ENCODE measurements around the gene WDR82.
A peak's percentile ranks its signal among the peaks of the same experiment; 100 is the strongest.

Gene WDR82, protein sequence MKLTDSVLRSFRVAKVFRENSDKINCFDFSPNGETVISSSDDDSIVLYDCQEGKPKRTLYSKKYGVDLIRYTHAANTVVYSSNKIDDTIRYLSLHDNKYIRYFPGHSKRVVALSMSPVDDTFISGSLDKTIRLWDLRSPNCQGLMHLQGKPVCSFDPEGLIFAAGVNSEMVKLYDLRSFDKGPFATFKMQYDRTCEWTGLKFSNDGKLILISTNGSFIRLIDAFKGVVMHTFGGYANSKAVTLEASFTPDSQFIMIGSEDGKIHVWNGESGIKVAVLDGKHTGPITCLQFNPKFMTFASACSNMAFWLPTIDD

DNA sequence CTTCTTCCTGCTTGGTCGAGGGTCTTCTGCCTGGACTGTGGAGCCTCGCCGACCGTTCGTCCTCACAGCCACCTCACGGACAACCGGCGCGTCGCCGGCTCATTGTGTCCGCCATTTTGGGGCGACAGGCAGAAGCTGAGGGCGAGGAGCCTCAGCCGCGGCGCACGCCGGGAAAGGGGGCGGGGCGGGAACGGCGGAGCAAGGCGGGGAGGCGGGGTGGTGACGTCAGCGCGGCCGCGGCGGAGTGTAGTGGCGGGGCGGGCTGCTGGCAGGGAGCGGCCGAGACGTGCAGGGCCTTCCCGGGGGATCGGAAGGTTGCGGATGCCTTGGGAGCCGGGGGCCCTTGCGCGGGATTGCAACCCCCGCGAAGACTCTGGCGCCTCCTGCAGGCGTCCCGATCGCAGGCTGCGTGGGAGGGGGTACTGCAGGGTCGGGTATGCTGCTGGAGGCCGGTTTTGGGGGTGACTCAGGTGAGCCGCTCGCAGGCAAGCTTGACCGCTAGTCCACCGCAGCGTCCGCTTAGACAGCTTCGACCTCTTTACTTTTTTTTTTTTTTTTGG lies at the start of gene WDR82:
Gene WDR82, minus strand, starts transcription at position 140 of the 560 bp plus-strand sequence. CDS start 288 bp downstream, outside the sequence.
- peak; percentile 98 for DNase-seq

DNA sequence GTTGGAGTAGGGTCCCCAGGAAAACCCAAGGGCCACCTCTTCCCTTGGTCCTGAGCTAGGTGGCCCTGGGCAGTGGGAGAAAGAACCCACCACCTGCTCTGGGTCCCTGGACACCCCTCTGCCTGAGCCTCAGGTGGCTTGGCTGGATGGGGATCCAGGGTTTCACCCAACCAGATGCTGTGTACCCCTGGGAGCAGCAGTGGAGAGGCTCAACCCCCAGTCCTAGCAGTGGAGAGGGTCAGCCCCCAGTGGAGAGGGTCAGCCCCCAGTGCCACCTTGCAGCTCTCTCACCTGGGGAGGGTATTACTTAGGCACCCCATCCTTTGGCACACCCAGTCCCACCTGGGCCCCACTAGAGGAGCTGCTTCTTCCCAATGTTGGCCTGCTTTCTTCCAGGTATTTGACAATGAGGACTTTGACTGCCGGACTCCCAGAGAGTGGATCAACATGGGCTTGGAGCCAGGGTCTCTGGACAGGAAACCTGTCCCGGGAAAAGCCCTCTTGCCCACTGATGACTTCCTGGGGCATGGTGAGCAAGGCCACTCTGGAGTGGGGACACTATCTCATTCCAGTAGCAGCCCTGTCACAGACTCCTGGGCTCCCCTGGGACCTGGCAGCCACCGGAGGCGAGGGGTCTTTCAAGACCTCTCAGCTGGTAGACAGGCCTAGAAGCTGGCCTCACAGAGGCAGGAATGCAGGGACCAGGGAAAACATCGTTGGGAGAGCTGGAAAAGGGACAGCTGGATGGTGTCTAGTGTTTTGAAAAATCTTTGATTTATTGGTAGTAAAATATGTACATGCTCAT lies 49.2 kb upstream of the WDR82 start:
- DNase-seq = no peak

DNA sequence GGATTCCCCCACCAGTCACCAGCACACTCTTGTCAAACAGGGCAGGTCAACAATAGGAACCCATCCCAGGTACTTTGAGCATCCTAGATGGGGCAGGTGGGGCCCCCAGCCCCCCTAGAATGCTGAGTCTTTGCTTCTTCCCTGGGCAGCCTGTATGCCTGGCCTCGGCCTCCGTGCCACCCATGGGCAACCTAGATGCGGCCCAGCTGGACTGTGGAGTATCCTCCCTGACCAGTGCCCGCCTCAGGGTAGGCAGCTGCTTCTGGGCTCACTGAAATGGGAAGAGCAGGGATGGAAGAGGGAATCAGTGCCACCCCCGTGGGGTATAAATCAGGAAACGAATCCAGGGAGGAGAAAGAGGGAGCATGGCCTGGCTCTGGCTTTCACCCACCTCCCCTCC lies 48.5 kb upstream of the WDR82 start:
- DNase-seq = no peak

DNA sequence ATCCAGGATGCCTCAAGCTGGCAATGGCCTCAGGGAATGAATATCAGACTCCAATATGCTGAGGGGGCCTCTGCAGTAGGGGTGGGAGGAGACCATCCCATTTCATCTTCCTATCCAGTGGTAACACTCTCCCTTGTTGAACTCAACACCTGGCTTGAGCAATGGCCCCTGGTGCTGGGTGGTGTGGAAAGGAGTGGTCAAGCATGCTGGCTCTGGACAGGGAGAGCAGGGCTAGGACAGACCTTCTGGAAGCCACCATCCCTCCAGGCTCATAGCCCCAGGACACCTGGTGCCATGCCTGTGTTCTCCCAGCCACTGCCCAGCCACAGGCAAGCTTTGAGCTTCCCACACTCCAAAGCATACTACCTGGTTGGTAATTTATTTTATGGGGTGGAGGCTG lies 47.2 kb upstream of the WDR82 start:
- DNase-seq = no peak

DNA sequence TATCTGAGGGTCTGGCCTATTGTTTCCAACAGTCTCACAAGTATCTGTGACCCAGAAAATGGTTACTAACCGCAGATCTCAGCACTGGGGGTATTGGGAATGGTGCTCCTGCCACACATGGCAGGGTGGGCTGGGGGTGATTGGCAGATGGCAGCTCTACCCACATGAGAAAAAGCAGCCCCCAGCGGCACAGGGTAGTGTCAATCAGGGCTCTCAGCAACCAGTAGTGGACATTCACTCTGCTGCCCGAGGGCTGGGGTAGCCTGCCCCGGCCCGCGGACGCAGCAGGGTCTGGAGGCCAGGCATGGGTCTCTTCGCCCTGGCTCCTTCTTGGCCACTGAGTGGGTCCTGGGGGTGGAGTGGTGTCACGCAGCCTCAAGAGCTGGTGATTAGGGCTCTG lies 46.2 kb upstream of the WDR82 start:
- DNase-seq = no peak

DNA sequence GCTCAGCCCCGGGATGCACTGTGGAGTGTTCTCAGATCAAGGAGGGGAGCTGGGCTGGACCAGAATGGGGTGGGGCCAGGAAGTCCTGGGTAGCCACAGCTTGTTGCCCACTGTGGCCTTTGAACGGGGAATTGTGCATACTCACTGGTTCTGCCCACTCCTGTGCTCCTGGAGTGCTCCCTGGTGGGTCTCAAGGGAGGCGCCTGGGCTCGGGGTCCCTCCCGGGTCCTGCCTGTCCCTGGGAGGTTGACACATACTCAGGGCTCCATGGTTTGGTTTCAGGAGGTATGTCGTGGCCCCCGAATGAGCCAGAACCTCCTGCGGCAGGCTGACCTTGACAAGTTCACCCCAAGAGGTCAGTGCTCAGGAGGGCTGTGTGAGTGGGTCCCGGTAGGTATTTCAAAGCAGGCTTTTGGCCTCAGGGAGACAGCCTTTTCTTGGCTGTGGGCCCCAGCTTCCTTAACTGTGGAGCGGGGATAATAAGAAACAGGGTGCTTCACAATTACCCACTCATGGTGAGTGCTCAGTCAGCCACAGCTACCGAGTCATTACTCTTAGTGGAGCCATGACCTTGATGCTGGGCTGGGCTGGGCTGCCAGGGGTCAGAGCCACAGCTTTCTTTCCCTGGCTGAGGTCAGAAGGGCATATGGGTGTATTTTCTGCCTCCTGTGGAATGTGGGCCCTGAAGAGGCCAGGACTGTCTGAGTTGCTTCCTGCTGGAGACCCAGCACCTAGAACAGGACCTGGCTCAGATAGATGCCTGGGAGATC lies 45.3 kb upstream of the WDR82 start:
- no peak for DNase-seq

DNA sequence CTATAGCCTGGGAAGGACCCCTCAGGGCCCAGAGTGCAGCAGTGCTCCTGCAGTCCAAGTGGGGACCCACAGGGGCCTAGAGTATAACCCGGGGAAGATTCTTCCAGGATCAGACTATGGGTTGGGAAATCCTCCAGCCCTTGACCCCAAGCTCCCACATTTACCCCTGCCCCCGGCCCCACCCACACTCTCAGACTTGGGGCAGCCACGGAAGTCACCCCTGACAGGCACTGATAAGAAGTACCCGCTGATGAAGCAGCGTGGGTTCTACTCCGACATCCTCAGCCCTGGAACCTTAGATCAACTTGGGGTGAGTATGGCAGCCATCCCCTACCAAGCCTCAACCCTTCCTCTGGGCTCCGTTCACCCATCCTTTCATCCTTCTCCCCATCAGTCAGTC lies 44.0 kb upstream of the WDR82 start:
- no peak for DNase-seq

DNA sequence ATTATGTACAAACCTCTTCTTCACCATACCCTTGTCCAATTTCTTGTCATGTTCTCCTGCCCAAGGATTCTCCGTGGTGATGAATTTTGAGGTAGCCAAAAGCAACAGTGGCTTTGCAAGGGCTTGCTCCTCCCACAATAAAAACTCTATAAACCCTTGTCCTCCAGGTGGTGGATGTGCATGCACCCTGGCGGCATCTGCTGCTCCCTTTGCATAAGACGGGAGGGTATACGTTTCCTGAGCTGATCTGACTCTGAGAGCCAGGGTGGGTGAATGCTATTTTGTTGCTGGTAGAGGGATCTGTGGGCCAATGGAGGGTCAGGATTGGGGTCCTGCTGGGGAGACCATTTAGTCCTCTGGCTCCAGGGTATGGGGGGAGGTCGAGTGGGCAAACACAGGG lies 43.0 kb upstream of the WDR82 start:
- no peak for DNase-seq

DNA sequence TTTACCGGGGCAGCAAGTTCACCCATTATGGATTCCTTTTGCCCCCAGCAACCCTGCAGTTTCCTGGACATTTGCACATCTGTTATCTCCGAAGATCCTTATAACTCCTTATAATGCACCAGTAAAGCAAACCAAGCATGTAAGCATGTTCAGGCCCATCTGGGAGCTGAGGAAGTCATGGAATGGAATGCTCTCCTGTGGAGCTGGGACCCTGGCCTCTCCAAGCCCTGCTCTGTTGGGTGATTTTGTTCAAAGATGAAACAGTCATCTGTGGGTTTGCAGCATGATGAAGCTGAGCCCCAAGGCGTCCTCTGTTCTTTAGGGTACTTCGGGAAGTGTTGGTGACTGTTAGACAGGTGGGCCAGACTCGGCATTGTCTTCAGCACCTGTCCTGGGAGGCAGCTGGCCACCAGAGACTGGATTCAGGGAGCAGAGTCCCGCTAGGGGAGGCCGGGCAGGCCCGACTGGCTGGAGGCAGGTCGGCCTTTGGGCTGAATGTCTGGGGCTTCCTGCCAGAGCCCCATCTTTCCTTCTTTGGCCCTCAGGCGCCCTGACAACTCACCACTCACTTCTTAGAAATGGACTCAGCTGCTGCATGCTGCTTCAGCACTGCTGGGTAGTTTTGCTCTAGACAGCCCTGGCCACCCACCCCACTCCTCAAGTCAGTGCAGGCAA lies 41.6 kb upstream of the WDR82 start:
- DNase-seq = no peak

DNA sequence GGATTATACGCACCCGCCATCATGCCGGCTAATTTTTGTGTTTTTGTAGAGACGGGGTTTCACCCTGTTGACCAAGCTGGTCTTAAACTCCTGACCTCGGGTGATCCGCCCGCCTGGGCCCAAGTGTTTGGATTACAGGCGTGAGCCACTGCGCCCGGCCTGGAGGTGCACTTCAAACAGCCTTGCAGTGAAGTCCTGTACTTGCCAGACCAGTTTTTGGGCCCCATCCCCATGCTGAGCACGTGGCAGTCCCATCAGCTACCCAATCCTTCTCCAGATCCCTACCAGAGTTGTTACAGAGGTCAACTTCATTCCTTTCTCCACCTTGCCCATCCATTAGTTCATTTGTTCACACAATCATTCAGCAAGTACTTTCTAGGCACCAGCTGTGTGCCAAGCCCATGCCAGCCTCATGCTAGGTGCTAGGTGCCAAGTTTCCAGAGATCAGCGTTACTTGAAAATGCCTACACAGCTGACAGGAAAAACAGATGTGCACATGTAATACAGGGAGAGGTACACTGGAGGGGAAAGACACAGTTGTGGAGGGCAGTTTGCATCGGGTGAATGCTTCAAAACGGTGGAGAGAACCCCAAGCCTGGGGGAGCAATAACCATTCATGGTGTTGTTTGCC lies 39.9 kb upstream of the WDR82 start:
- no peak for DNase-seq

DNA sequence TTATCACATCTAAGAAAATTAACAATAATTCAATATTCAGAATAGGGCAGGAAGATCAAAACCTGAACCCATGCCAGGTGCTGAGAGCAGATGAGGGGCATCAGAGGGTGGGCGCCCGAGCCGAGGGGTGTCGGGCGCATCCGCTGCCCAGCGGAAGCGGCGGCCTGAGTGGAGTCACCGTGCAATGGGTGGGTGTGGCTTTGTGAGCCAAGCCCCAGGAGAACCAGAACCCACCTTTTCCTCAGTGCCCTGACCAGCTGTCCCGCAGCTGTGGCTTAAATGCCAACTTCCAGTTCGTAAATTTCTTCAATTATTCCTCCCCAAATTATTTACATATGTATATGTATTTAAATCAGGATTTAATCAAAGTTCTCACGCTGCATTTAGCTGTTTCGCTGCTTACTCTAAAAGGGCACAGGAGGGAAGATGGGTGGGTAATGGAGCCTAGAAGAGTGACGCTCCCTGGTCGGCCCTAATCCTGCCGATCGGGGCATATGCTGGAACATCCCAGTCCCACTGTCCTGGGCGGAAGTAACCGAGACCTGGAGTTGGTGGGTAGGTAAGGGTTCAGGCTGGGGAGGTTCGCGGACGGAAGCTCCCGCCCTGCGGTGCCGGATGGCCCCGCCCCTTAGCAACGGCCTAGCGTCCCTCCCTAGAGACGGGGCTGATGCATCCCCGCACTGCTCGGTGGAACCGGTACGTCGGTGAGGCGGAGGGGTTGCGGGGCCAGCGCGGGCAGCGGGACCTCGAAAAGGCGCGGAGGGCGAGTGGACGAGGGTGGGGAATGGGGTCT lies 39.0 kb upstream of the WDR82 start:
- DNase-seq = peak; percentile 58

DNA sequence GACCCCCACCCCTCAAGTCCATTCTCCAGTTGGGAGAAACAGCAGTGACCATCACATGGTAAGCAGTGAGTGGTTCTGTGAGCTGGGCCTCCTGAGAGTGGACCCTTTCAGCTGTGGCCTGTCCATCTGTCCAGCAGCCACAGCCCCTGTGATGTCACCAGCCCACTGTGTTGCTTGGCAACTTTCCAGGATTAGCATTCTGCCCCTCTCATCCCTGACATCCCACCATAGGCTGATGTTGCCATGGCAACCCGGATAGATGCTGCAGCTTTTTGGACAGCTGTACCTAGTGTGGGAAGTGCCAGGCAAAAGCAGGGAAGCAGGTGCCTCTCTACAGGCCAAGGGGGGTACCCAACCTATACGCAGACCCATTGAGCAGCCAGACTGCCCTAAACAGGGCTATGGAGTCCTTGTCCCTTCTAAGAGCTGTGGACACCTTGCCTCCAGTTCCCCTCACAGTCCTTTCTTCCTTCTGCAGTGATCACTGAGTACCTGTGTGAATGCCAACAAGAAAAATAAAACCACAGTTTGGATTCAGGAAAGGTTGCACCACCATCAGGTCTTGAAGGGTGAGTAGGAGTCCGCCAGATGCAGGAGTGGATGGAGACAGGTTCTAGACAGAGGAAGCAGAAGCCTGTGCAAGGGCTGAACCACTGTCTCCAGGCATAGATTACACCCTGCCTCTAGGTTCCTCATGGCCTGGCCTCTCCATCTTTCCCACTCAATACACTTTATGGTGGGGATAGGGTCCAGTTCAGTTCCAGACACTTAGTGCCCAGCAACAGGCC lies 37.7 kb upstream of the WDR82 start, which contains the start of gene DNAH1:
Gene DNAH1, plus strand, starts transcription at position 343 of the 788 bp plus-strand sequence. CDS start 6,124 bp downstream, outside the sequence.
- no peak for DNase-seq

DNA sequence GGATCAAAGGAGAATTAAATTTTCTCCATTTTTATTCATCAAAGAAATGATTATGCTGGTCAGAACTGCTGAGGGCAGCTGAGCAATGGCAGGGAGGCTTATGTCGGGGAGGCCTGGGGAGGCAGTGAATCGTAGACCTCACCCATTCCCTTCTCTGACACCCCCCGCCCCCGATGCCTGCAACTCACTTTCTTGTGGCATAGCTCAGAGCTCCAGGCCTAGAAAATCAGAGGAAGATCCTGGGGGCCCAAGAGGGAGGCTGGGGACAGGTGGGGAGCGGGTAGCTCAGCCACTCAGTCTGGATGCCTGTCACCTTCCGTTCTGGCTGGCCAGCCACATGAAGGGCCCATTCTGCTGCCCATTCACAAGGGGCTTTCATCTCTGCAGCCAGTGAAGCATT lies 36.6 kb upstream of the WDR82 start:
- no peak for DNase-seq

DNA sequence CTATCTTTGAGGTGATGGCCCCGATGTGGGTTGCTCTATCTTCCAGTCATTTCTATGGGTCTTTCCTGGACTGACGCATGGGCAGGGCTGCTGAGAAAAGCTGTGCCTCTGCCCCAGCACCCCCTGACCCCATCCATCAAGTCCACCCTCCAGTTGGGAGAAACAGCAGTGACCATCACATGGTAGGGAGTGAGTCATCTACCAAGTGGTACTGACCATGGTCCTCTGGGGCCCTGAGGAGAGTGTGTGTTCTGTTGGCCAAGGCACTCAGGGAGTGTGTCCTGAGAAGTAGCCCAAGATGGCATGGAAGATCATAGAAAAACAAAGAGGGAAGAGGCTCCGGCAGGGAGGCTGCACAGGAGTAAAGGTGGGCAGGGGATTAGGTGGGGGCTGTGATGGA lies 36.0 kb upstream of the WDR82 start:
- DNase-seq = no peak

DNA sequence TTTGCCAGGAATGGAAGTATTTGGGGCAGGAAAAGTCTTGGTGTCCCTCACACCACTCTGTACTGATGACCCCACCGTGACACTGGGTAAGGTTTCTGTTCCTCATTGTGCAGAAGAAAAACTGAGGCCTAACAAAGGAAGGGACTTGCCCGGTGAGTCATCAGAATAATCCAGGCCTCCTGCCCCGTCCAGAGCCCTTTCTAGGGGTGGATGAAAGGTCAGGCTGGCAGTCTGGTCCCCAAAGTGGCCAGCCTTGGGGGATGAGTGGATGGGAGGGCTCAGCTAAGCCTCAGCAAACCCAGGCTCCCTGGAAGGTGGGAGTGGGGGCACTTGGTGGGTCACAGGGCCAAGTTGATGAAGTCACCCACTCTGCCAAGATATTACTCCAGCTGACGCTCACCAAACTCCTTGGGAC lies 35.3 kb upstream of the WDR82 start:
- no peak for DNase-seq

DNA sequence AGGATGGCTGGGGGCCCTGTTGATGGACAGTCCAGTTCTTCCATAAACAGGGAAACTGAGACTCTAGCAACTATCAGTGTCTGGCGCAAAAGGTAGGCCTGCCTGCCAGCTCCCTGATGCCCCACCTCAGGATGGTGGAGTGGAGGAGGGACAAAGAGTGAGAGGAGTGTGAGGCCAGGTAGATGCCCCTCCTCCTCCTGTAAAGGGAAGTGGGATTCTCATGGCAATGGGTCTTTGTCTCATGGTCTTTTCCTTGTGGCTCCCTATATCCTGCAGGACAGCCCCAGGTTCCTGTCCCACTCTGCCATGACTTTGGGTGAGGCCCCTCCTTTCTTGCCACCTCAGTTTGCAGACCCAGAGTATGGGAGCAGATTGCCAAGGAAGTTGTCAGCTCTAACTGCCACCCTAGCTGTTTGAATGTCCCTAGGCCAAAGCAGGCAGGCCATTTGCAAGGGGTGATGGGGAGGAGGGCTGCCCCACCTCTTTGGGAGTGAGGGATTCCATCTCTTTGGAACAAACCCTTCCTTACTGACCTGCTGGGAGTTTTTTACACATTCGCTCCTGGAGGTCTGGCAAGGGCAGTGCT lies 34.8 kb upstream of the WDR82 start:
- no peak for DNase-seq

DNA sequence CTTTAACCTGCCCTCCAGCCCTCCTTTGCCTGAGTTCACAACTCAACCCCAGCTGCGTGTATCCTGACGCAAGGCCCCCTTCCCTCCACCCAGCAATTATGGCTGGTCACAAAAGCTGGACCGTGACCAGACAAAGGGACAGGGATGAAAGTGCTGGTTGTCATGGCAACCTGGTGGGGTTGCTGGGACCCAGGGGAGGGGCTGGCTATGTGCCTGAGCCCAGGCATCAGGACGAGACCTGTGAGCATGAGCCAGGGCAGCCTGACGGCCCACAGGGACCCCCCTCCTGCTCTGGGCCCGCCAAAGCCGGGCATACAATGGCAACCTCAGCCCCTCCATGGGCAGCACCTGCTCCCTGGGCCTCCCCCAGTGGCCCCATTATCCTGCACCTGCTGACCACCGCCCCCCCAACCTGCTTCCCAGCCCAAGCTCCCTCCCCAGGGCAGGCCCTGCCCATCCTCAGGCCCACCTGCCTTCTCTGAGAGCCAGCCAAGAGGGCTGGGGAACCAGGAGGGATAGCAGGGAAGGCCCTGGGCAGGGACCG lies 33.2 kb upstream of the WDR82 start:
- no peak for DNase-seq

DNA sequence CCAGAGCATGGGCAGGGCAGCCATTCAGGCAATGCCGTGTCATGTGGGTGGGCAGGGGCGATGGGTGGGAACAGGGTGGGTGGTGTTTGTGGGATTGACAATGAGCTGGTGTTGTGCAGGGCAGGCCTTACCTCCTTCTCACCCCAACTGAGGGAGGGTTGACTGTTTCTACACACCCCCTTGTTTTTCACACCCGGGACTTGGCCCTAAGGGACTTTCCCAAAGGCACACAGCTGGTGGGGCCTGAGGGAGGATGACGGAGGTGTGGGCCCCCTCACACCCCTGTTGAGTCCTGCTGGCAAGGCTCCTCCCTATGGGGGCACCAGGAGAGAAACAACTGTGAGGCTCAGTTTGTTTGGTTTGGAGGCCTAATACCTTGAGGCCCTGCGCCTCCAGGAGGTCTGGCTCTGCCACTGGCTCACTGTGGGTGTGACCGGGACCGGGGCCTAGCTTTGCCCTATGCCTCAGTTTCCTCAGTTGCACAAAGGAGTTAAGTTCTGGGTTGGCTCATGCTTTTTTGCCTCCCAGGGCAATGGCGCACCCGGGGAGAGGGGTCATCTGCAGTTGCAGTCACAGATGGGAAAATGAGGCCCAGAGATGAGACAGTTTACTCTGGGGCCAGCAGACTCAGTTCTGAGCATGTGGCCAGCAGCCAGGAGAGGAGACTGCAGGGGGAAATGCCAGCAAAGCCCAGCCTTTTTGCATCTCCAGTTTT lies 32.6 kb upstream of the WDR82 start:
- peak; percentile 58 for DNase-seq

DNA sequence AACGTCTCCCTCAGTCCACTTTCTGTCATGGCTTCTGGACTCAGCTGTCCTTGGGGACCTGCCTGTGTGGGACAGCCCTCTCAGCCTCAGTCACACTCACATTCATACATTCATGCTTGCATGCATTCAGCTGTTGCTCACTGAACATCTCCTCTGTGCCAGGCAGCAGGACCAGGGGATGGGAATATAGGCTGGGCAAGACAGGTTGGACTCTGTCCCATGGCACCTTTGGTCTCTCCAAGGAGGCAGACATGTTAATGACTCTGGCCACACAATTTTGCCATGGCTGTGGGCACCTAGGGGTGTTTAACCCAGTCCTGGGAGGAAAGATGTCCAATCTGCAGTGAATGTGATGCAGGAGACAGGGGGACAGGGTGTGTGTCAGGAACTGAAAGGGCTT lies 29.9 kb upstream of the WDR82 start:
- DNase-seq = no peak
